Transverse colon (tissue), 4 donors: ENCODE results near the gene JMJD1C.

Experiments used
- EP300 ChIP-seq: sonication (generic); formaldehyde crosslinking; IDR thresholded peaks from one replicate; pipeline ENCODE4 v1.6.1; 2017; ENCODE audit warnings: antibody characterized with exemption, low read depth
- POLR2A ChIP-seq: fragments of 450-650 bp; IDR thresholded peaks from one replicate; pipeline ENCODE4 v1.6.1; 2016; ENCODE audit warnings: antibody characterized with exemption, mild to moderate bottlenecking, moderate library complexity
- POLR2AphosphoS5 ChIP-seq, 3 donors: sonication (generic); formaldehyde crosslinking; IDR thresholded peaks; one replicate each; pipeline ENCODE4 v1.6.1; 2016; ENCODE audit warnings: antibody characterized with exemption in 3 of 3
- TF ChIP-seq, protein P1 (sequence below), 5 experiments: fragments of 200-600 bp in 3 of 5; fragments of 450-650 bp in 2 of 5; sonication (generic) in 3 of 5; IDR thresholded peaks; 1 replicate in 2 of 5; 2 replicates in 3 of 5; pipeline ENCODE4 v1.5.1; 2016 to 2017; ENCODE audit warnings: antibody characterized with exemption in 5 of 5, inconsistent platforms in 3 of 5, mild to moderate bottlenecking in 2 of 5, moderate library complexity in 1 of 5

GRCh38 chr10:63294781-63295180, 171.0 kb downstream of the JMJD1C start:
- TF ChIP-seq, protein P1, sequence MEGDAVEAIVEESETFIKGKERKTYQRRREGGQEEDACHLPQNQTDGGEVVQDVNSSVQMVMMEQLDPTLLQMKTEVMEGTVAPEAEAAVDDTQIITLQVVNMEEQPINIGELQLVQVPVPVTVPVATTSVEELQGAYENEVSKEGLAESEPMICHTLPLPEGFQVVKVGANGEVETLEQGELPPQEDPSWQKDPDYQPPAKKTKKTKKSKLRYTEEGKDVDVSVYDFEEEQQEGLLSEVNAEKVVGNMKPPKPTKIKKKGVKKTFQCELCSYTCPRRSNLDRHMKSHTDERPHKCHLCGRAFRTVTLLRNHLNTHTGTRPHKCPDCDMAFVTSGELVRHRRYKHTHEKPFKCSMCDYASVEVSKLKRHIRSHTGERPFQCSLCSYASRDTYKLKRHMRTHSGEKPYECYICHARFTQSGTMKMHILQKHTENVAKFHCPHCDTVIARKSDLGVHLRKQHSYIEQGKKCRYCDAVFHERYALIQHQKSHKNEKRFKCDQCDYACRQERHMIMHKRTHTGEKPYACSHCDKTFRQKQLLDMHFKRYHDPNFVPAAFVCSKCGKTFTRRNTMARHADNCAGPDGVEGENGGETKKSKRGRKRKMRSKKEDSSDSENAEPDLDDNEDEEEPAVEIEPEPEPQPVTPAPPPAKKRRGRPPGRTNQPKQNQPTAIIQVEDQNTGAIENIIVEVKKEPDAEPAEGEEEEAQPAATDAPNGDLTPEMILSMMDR (IDR thresholded peaks at IDR 0.05): no peak
- TF ChIP-seq EP300 (no peak), POLR2A (no peak), POLR2AphosphoS5 (IDR thresholded peaks at IDR 0.05) (no peak)
